Keratinocyte (primary cell): Measurements from ENCODE around the gene GLI3. TPM values are rescaled to one million over a fixed set of nuclear protein-coding genes. Genes with fewer than 3 reads are reported as not detected.

Source experiments
- DNase-seq: peaks from one replicate; pipeline ENCODE4 v3.0.0-alpha.2; 2011; ENCODE audit warnings: low read depth, missing footprints, low spot score
- FAIRE-seq: peaks from 2 replicates; lab custom pipeline; 2011; peaks lifted over from hg19 to GRCh38; lab: Jason Lieb, UNC
- H2AFZ ChIP-seq: 2 replicates; pipeline ENCODE4 v1.6.0; 2012; ENCODE audit warnings: low read length, control low read depth, inconsistent platforms; ENCODE audit not compliant: control insufficient read depth
- H3K27ac ChIP-seq: 2 replicates; pipeline ENCODE4 v1.5.1; 2011; ENCODE audit warnings: low read length; ENCODE audit not compliant: control insufficient read depth, insufficient read depth
- H3K27me3 ChIP-seq: 3 replicates; pipeline ENCODE4 v1.6.0; 2011; ENCODE audit warnings: low read length; ENCODE audit not compliant: control insufficient read depth, insufficient read depth; ENCODE audit errors: extremely low read depth
- H3K36me3 ChIP-seq, 2 experiments: 2 replicates in 1 of 2; 3 replicates in 1 of 2; pipeline ENCODE4 v1.5.1; 2011; ENCODE audit warnings: low read length in 2 of 2, mild to moderate bottlenecking in 1 of 2; ENCODE audit not compliant: control insufficient read depth in 2 of 2, insufficient read depth in 2 of 2; ENCODE audit errors: extremely low read depth in 1 of 2
- H3K4me1 ChIP-seq: 3 replicates; pipeline ENCODE4 v1.5.1; 2011; ENCODE audit warnings: low read length; ENCODE audit not compliant: control insufficient read depth, insufficient read depth; ENCODE audit errors: extremely low read depth
- H3K4me2 ChIP-seq: 3 replicates; pipeline ENCODE4 v1.6.0; 2011; ENCODE audit warnings: low read depth, low read length; ENCODE audit not compliant: control insufficient read depth, insufficient read depth; ENCODE audit errors: extremely low read depth
- H3K4me3 ChIP-seq, 3 experiments: fragments of 200-600 bp in 1 of 3; sonication (generic) in 1 of 3; 2 replicates in 2 of 3; 3 replicates in 1 of 3; pipeline ENCODE4 v1.5.1; 2011 to 2016; ENCODE audit warnings: low read length in 3 of 3, mild to moderate bottlenecking in 3 of 3, control low read depth in 2 of 3, inconsistent platforms in 1 of 3, low read depth in 1 of 3, mixed read lengths in 1 of 3, mixed run types in 1 of 3, moderate library complexity in 1 of 3; ENCODE audit not compliant: control insufficient read depth in 2 of 3, insufficient read depth in 2 of 3; ENCODE audit errors: extremely low read depth in 1 of 3
- H3K79me2 ChIP-seq: 2 replicates; pipeline ENCODE4 v1.6.0; 2012; ENCODE audit warnings: low read length; ENCODE audit not compliant: control insufficient read depth, insufficient read depth
- H3K9ac ChIP-seq: 3 replicates; pipeline ENCODE4 v1.6.0; 2011; ENCODE audit warnings: low read length; ENCODE audit not compliant: control insufficient read depth, insufficient read depth; ENCODE audit errors: extremely low read depth
- H3K9me1 ChIP-seq: 3 replicates; pipeline ENCODE4 v1.6.0; 2011; ENCODE audit warnings: low read length; ENCODE audit not compliant: control insufficient read depth, insufficient read depth; ENCODE audit errors: extremely low read depth
- H3K9me3 ChIP-seq: 2 replicates; pipeline ENCODE4 v1.5.1; 2012; ENCODE audit warnings: low read depth, low read length; ENCODE audit not compliant: control insufficient read depth
- H4K20me1 ChIP-seq: 3 replicates; pipeline ENCODE4 v1.6.0; 2011; ENCODE audit warnings: low read length; ENCODE audit not compliant: control insufficient read depth, insufficient read depth; ENCODE audit errors: extremely low read depth
- EZH2 ChIP-seq: IDR thresholded peaks from one replicate; pipeline ENCODE4 v1.6.1; 2012; ENCODE audit warnings: inconsistent platforms, mild to moderate bottlenecking, low read length, moderate library complexity
- dilution Hi-C: fragments of 300-500 bp; cut with MboI; formaldehyde crosslinking; loops from one replicate; pipeline ENCODE4 v1.7.0; 2020; ENCODE audit warnings: low sequenced_read_pairs; ENCODE audit not compliant: extremely low pct_ligation_motif_present
- polyA plus RNA-seq, 5 experiments: library from polyadenylated mRNA; depleted of rRNA in 3 of 5; stranded (reverse) in 3 of 5; stranded (forward) in 1 of 5; unstranded in 1 of 5; fragments of >200 nt; gene quantifications; 1 replicate in 1 of 5; 2 replicates in 3 of 5; 3 replicates in 1 of 5; pipeline versions ENCODE4 v1.2.1 to v1.2.3, GENCODE V29; 2011 to 2012; ENCODE audit warnings: missing spikeins in 2 of 5, low read depth in 1 of 5, low replicate concordance in 1 of 5
- TF ChIP-seq, protein P1 (sequence below), 3 experiments: IDR thresholded peaks in 1 of 3; conservative IDR thresholded peaks in 1 of 3; optimal IDR thresholded peaks in 1 of 3; 2 replicates in 2 of 3; 3 replicates in 1 of 3; pipeline versions ENCODE3 to v1.5.1; 2011; ENCODE audit warnings: low read length in 3 of 3, mild to moderate bottlenecking in 3 of 3, moderate library complexity in 2 of 3, control low read depth in 1 of 3, inconsistent platforms in 1 of 3; ENCODE audit not compliant: insufficient read depth in 2 of 3; ENCODE audit errors: extremely low read depth in 1 of 3

GLI3 gene
- polyA plus RNA-seq, 1 donor (not counting 4 experiments of a cell fraction or from before 2014, with no cell fraction given) = 3.6 TPM

DNA sequence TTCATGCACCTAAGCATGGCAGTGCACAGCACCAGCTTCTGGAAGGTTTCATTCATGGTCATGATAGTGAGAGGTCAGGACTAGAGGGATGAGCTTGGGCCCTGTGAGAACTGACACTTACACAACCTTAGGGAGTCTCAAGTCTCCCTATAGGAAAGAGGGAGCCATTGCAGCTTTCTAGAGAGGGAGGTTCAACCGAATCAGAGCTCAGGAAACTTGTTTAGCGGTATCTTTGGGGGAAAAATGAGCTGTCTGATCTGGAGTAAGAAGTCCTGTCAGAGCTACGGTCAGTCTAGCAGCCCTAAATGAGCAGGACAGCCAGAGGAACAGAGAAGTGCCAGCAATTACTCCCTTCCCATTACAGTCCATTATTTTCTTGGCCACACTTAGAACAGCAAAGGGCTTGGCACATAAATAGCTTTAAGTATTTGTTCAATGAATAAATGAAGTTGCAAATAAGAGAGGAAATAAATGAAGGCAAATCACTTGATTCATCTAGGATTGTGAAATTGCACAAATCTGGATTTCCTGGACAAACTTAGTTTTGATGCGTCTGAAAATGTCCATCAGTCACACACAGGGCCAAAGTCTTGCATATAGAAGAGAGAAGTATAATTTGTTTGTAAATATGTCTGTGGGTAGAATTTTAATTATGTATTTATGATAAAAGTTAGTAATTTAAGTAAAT, 262.0 kb downstream of the GLI3 start:
- DNase-seq (no peak), FAIRE-seq (no peak)
- Histone ChIP-seq H3K4me3 (no peak overlapping the region), H3K27ac (no peak overlapping the region), H3K27me3 (no peaks in the 10 kb centered on the region), H3K36me3 (peaks cover 13 to 22% of the 10 kb centered on the region in 2 experiments), H4K20me1 (no peaks in the 10 kb centered on the region), H3K9ac (no peak overlapping the region), H3K4me2 (no peak overlapping the region), H3K4me1 (no peaks in the 10 kb centered on the region), H3K9me1 (no peaks in the 10 kb centered on the region), H2AFZ (no peak overlapping the region), H3K9me3 (no peaks in the 10 kb centered on the region), H3K79me2 (no peaks in the 10 kb centered on the region)
- TF ChIP-seq EZH2 = no peak
- TF ChIP-seq, protein P1, sequence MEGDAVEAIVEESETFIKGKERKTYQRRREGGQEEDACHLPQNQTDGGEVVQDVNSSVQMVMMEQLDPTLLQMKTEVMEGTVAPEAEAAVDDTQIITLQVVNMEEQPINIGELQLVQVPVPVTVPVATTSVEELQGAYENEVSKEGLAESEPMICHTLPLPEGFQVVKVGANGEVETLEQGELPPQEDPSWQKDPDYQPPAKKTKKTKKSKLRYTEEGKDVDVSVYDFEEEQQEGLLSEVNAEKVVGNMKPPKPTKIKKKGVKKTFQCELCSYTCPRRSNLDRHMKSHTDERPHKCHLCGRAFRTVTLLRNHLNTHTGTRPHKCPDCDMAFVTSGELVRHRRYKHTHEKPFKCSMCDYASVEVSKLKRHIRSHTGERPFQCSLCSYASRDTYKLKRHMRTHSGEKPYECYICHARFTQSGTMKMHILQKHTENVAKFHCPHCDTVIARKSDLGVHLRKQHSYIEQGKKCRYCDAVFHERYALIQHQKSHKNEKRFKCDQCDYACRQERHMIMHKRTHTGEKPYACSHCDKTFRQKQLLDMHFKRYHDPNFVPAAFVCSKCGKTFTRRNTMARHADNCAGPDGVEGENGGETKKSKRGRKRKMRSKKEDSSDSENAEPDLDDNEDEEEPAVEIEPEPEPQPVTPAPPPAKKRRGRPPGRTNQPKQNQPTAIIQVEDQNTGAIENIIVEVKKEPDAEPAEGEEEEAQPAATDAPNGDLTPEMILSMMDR (optimal IDR thresholded peaks at IDR 0.05 in 1 of 3, IDR thresholded peaks at IDR 0.05 in 1 of 3, conservative IDR thresholded peaks at IDR 0.05 in 1 of 3; ENCODE audit: extremely low read depth in 1 of 3, insufficient read depth in 2 of 3, low read length in 3 of 3) = no peak
- dilution Hi-C loops = no loop called here

DNA sequence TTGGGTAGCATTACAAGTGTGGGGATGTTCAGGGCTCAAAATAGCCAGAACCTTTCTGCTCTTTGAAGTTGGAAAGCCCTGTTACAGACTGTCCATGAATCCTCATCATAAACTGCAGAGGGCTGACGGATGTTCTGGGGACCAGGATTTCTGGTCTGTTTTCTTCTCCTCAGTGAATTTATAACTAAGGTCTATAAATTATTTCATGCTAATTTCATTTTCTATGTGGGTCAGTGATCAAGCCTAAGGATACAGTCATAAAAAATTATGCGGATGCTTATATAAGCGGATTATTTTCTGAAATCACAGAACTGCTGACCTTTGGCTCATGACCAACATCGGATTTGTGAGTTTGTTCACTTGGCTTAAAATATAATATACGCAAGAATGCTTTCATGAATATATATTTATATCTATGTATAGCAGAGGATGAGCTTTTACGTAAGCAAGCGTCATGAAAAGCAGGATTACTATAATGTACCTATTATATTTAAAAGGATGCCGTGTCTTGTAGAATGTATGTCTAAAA, 263.7 kb downstream of the GLI3 start:
- dilution Hi-C loops = no loop called here
- Histone ChIP-seq H3K27me3 (no peaks in the 10 kb centered on the region), H3K27ac (no peak overlapping the region), H2AFZ (no peak overlapping the region), H3K36me3 (peaks cover 13 to 22% of the 10 kb centered on the region in 2 experiments), H3K9me1 (no peaks in the 10 kb centered on the region), H3K9me3 (no peaks in the 10 kb centered on the region), H3K4me2 (no peak overlapping the region), H3K9ac (no peak overlapping the region), H3K4me1 (no peaks in the 10 kb centered on the region), H3K4me3 (no peak overlapping the region), H4K20me1 (no peaks in the 10 kb centered on the region), H3K79me2 (no peaks in the 10 kb centered on the region)
- FAIRE-seq = no peak
- DNase-seq = no peak
- no peak for TF ChIP-seq EZH2
- TF ChIP-seq, protein P1 (optimal IDR thresholded peaks at IDR 0.05 in 1 of 3, IDR thresholded peaks at IDR 0.05 in 1 of 3, conservative IDR thresholded peaks at IDR 0.05 in 1 of 3; ENCODE audit: extremely low read depth in 1 of 3, insufficient read depth in 2 of 3, low read length in 3 of 3) = no peak
